ENCODE results near the gene REV3L. TPM values are rescaled to one million over a fixed set of nuclear protein-coding genes. Genes with fewer than 3 reads are reported as not detected.

REV3L gene
- total and polyA plus RNA-seq, 2 of the 13 experiments (the other 11 are each of a cell fraction or from before 2014, with no cell fraction given), result 12.8 to 31.3 TPM

DNA sequence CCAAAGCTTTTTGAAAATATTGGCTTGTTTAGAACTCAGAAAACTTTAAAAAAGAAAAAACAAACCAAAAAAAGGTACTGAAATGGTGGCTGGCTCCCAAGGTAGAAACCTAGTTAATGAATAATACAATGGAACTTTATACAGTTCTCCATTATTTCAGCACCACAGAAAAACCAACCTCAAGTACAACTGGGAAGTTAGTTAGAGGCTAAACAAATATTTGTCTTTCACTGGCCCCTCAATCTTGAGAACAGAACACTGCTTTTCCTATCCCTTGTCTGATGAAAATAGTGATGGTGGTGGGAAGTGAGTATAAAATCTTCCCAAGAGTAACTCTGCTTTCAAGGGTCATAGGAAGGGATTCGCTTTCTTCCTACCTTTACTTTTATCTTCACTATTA is 126.5 kb downstream of the REV3L start:
- no peaks in the 10 kb centered on the region for H3K79me2 ChIP-seq (ENCODE audit: insufficient read depth, low read length)
- peaks cover 4 to 21% of the 10 kb centered on the region in 2 experiments; a peak in 3 of 5 replicates for H3K36me3 ChIP-seq (replicated peaks in 1 of 2; ENCODE audit: control insufficient read depth in 1 of 2, insufficient read depth in 2 of 2, low read length in 2 of 2)
- FAIRE-seq (peak; percentile 61), DNase-seq (ENCODE audit: low spot score) (peak; percentile 68), ATAC-seq (peak; percentile 84)
- in situ Hi-C loops (cut with HindIII; ENCODE audit: extremely low pct_ligation_motif_present, low pct_unique_long_range_greater_than_20kb) (loop anchor here (25.0 kb wide), 1 partner anchor 281 kb away; no protein-coding TSS in a partner anchor), intact Hi-C loops (cut with micrococcal nuclease; ENCODE audit: unreplicated experiment) (no loop called here)
- peak overlapping the region in 2 of 3 experiments; percentile 14 to 16; a peak in 1 of 6 replicates for H3K4me3 ChIP-seq (replicated peaks in 1 of 3; ENCODE audit: insufficient read depth in 1 of 3, low read depth in 2 of 3, low read length in 3 of 3)
- peaks cover 24% of the 10 kb centered on the region for H3K4me1 ChIP-seq (ENCODE audit: insufficient read depth, low read length)
- no peaks in the 10 kb centered on the region for H3K9me3 ChIP-seq (ENCODE audit: low read length)
- ChIA-PET CTCF (ENCODE audit: low intra/inter-chr PET ratio, low total read pairs) (no interaction called here), POLR2A (no interaction called here)
- H4K20me1 ChIP-seq (ENCODE audit: insufficient read depth, low read length), result no peaks in the 10 kb centered on the region
- H2AFZ ChIP-seq (ENCODE audit: low read length), result no peak overlapping the region
- no peaks in the 10 kb centered on the region for H3K27me3 ChIP-seq (ENCODE audit: control insufficient read depth in 1 of 2, insufficient read depth in 2 of 2, low read length in 2 of 2)
- peak overlapping the region; percentile 28 for H3K4me2 ChIP-seq (ENCODE audit: low read depth, low read length)
- BruUV-seq (replicated peaks), result no TSS peak
- peak overlapping the region; percentile 46 for H3K27ac ChIP-seq (ENCODE audit: extremely low read length, insufficient read depth, low read length)
- WGBS (ENCODE audit: low lambda C conversion rate), result 96% methylated on average over 1 of the region's 1 CpG
- H3K9ac ChIP-seq (ENCODE audit: insufficient read depth, low read depth, low read length), result no peak overlapping the region
- TF ChIP-seq HDAC2 (CRISPR knock-in tag; IDR thresholded peaks at IDR 0.05), result 0 out of 2 replicates have a peak, but pooled peaks have one; percentile 42
- TF ChIP-seq, protein P1, sequence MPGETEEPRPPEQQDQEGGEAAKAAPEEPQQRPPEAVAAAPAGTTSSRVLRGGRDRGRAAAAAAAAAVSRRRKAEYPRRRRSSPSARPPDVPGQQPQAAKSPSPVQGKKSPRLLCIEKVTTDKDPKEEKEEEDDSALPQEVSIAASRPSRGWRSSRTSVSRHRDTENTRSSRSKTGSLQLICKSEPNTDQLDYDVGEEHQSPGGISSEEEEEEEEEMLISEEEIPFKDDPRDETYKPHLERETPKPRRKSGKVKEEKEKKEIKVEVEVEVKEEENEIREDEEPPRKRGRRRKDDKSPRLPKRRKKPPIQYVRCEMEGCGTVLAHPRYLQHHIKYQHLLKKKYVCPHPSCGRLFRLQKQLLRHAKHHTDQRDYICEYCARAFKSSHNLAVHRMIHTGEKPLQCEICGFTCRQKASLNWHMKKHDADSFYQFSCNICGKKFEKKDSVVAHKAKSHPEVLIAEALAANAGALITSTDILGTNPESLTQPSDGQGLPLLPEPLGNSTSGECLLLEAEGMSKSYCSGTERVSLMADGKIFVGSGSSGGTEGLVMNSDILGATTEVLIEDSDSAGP (CRISPR knock-in tag; IDR thresholded peaks at IDR 0.05; ENCODE audit: borderline replicate concordance), result no peak
- no peak for TF ChIP-seq RFX3 (CRISPR knock-in tag; IDR thresholded peaks at IDR 0.05)
- no peak for TF ChIP-seq ELF3 (CRISPR knock-in tag; IDR thresholded peaks at IDR 0.05)
- no peak for TF ChIP-seq MAFG (CRISPR knock-in tag; IDR thresholded peaks at IDR 0.05)
- TF ChIP-seq ZIK1 (CRISPR knock-in tag; IDR thresholded peaks at IDR 0.05; ENCODE audit: borderline replicate concordance, low read depth), result no peak
- TF ChIP-seq, protein P2, sequence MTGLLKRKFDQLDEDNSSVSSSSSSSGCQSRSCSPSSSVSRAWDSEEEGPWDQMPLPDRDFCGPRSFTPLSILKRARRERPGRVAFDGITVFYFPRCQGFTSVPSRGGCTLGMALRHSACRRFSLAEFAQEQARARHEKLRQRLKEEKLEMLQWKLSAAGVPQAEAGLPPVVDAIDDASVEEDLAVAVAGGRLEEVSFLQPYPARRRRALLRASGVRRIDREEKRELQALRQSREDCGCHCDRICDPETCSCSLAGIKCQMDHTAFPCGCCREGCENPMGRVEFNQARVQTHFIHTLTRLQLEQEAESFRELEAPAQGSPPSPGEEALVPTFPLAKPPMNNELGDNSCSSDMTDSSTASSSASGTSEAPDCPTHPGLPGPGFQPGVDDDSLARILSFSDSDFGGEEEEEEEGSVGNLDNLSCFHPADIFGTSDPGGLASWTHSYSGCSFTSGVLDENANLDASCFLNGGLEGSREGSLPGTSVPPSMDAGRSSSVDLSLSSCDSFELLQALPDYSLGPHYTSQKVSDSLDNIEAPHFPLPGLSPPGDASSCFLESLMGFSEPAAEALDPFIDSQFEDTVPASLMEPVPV (CRISPR knock-in tag; IDR thresholded peaks at IDR 0.05), result no peak
- peak; percentile 82; the same call in 1 of the 2 replicates for TF ChIP-seq HNRNPUL1 (IDR thresholded peaks at IDR 0.05; ENCODE audit: low read depth, low read length)
- TF ChIP-seq, protein P3, sequence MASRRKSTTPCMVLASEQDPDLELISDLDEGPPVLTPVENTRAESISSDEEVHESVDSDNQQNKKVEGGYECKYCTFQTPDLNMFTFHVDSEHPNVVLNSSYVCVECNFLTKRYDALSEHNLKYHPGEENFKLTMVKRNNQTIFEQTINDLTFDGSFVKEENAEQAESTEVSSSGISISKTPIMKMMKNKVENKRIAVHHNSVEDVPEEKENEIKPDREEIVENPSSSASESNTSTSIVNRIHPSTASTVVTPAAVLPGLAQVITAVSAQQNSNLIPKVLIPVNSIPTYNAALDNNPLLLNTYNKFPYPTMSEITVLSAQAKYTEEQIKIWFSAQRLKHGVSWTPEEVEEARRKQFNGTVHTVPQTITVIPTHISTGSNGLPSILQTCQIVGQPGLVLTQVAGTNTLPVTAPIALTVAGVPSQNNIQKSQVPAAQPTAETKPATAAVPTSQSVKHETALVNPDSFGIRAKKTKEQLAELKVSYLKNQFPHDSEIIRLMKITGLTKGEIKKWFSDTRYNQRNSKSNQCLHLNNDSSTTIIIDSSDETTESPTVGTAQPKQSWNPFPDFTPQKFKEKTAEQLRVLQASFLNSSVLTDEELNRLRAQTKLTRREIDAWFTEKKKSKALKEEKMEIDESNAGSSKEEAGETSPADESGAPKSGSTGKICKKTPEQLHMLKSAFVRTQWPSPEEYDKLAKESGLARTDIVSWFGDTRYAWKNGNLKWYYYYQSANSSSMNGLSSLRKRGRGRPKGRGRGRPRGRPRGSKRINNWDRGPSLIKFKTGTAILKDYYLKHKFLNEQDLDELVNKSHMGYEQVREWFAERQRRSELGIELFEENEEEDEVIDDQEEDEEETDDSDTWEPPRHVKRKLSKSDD (CRISPR knock-in tag; IDR thresholded peaks at IDR 0.05; ENCODE audit: low read depth), result no peak
- no peak for TF ChIP-seq ZNF674 (CRISPR knock-in tag; IDR thresholded peaks at IDR 0.05; ENCODE audit: low read depth)
- TF ChIP-seq, protein P4, sequence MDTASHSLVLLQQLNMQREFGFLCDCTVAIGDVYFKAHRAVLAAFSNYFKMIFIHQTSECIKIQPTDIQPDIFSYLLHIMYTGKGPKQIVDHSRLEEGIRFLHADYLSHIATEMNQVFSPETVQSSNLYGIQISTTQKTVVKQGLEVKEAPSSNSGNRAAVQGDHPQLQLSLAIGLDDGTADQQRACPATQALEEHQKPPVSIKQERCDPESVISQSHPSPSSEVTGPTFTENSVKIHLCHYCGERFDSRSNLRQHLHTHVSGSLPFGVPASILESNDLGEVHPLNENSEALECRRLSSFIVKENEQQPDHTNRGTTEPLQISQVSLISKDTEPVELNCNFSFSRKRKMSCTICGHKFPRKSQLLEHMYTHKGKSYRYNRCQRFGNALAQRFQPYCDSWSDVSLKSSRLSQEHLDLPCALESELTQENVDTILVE (CRISPR knock-in tag; IDR thresholded peaks at IDR 0.05), result peak; percentile 41; the same call in 1 of the 2 replicates
- no peak for TF ChIP-seq SRF (IDR thresholded peaks at IDR 0.05; ENCODE audit: low read depth, low read length)
- peak; percentile 97 for TF ChIP-seq ZNF614 (CRISPR knock-in tag; IDR thresholded peaks at IDR 0.05; ENCODE audit: borderline replicate concordance)
- peak; percentile 62; the same call in 1 of the 2 replicates for TF ChIP-seq SOX5 (CRISPR knock-in tag; IDR thresholded peaks at IDR 0.05; ENCODE audit: borderline replicate concordance)

Data from HepG2 (cell line).